ENCODE results near the gene ZNF672.
A peak's percentile ranks its signal among the peaks of the same experiment; 100 is the strongest.

The ZNF672 gene

DNA sequence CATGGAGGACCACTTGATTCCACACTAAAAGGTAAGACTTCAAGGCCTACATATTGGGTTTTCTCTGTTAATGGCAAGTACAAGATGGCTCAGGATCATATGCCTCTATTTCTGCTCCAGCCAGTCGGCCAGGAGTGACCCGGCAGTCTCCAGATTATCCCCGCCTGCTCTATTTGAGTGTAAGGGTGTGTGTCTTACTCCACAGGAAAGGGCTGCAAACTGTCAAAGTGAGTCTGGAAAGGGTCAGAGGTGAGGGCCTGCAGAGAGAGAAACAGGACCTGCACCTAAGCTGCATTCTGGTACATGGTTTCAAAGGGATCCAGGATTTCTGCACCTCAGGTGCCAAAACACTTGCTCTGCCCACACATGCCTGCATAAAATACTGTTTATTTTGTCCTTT, 11.6 kb downstream of the ZNF672 start:
- no peak overlapping the region for H3K4me2 ChIP-seq
- no peak overlapping the region for H3K4me3 ChIP-seq
- H3K36me3 ChIP-seq, result peaks cover 85 to 98% (median 90%) of the 10 kb centered on the region in 11 experiments
- no peak overlapping the region for H3K27ac ChIP-seq
- peaks cover 18 to 35% (median 25%) of the 10 kb centered on the region in 10 experiments for H3K4me1 ChIP-seq
- H3K27me3 ChIP-seq, result no peaks in the 10 kb centered on the region
- no peak for TF ChIP-seq Cebpa-rat (IDR thresholded peaks at IDR 0.05)
- H4K20me1 ChIP-seq, result peaks cover 0 to 74% (median 24%) of the 10 kb centered on the region in 11 experiments; a peak in 16 of 22 replicates
- H3K9ac ChIP-seq, result no peak overlapping the region
- H3K9me3 ChIP-seq (replicated peaks in 1 of 11), result no peaks in the 10 kb centered on the region

- Histone ChIP-seq H3K36me3 (peaks cover 85 to 98% (median 90%) of the 10 kb centered on the region in 11 experiments), H3K27me3 (no peaks in the 10 kb centered on the region), H3K4me3 (no peak overlapping the region), H3K4me2 (no peak overlapping the region), H3K9ac (no peak overlapping the region; a peak in 1 of 22 replicates), H3K4me1 (peaks cover 18 to 39% (median 25%) of the 10 kb centered on the region in 10 experiments), H4K20me1 (peaks cover 0 to 70% (median 24%) of the 10 kb centered on the region in 11 experiments; a peak in 16 of 22 replicates), H3K9me3 (replicated peaks in 1 of 11) (no peaks in the 10 kb centered on the region), H3K27ac (no peak overlapping the region)
- no peak for TF ChIP-seq Cebpa-rat (IDR thresholded peaks at IDR 0.05)
Observed at GRCh38 chr1:248850124-248850523, 12.1 kb downstream of the ZNF672 start.

DNA sequence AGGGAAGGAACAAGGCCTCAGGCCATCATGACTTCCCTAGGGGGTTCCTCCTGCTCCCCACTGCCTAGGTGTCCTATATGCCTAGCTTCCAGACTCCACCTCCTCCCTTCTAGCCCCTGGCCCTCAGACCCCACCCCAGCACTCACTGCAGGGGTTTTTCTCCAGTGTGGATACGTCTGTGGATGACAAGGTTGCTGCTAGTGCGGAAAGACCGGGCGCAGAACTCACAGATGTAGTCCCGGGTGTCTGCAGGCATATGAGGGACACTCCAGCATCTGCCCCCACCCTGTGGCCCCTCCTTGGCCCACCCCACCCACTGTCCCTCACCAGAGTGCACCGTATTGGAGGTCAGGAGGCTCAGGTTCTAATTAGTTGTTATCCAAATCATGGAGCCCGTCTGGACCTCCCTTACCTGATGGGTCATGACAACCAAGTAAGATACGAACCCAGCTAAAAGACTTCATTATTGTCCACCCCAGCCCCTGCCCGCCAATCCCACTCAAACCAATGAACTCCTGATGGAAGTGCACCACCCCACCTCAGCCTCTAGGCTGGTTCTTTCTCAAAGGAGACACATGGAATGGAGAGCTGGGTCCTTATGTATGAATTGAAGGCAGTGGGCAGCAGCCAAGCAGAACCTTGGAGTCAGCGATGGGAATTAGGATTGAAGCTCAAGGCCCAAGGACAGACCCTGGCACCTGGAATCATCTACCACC, 12.7 kb downstream of the ZNF672 start:
- peaks cover 0 to 70% (median 24%) of the 10 kb centered on the region in 11 experiments; a peak in 16 of 22 replicates for H4K20me1 ChIP-seq

DNA sequence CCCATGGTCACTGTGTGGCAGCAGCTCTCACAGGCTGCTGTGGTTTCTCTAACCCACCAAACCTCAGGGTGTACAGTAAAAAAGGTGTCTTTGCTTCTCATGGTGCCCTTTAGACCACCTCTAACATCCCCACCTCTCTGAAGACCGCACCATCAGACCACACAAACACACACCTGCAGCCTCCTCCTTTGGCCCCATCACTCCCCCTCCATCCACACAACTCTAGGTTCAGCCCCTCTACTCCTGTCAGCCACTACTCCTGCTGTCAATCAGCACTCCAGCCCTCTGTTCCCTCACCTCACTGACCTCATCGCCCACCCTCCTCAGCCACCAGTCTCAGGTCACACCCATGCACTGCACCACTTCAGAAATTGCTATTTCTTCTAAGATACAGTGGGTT, 13.4 kb downstream of the ZNF672 start:
- peaks cover 0 to 66% (median 24%) of the 10 kb centered on the region in 11 experiments; a peak in 16 of 22 replicates for H4K20me1 ChIP-seq
- H3K27me3 ChIP-seq, result no peaks in the 10 kb centered on the region
- H3K4me2 ChIP-seq, result peak overlapping the region in 7 of 11 experiments; percentile 53 to 78 (median 63); a peak in 9 of 22 replicates
- 0 out of 22 replicates have a peak overlapping the region, but pooled peaks of 1 of the 11 experiments have one; percentile 3 for H3K27ac ChIP-seq
- H3K9me3 ChIP-seq (replicated peaks in 1 of 11), result no peaks in the 10 kb centered on the region
- H3K4me3 ChIP-seq, result no peak overlapping the region
- H3K4me1 ChIP-seq, result peaks cover 18 to 43% (median 29%) of the 10 kb centered on the region in 10 experiments
- no peak overlapping the region for H3K9ac ChIP-seq
- H3K36me3 ChIP-seq, result peaks cover 82 to 98% (median 87%) of the 10 kb centered on the region in 11 experiments
- no peak for TF ChIP-seq Cebpa-rat (IDR thresholded peaks at IDR 0.05)

More for the DNA sequence above, 12.7 kb downstream of the ZNF672 start:
- H3K4me3 ChIP-seq, result no peak overlapping the region
- no peak overlapping the region; a peak in 1 of 22 replicates for H3K4me2 ChIP-seq
- no peak for TF ChIP-seq Cebpa-rat (IDR thresholded peaks at IDR 0.05)
- H3K9ac ChIP-seq, result no peak overlapping the region
- no peaks in the 10 kb centered on the region for H3K27me3 ChIP-seq
- H3K27ac ChIP-seq, result no peak overlapping the region
- peaks cover 18 to 39% (median 25%) of the 10 kb centered on the region in 10 experiments for H3K4me1 ChIP-seq
- H3K36me3 ChIP-seq, result peaks cover 85 to 98% (median 90%) of the 10 kb centered on the region in 11 experiments
- H3K9me3 ChIP-seq (replicated peaks in 1 of 11), result no peaks in the 10 kb centered on the region

DNA sequence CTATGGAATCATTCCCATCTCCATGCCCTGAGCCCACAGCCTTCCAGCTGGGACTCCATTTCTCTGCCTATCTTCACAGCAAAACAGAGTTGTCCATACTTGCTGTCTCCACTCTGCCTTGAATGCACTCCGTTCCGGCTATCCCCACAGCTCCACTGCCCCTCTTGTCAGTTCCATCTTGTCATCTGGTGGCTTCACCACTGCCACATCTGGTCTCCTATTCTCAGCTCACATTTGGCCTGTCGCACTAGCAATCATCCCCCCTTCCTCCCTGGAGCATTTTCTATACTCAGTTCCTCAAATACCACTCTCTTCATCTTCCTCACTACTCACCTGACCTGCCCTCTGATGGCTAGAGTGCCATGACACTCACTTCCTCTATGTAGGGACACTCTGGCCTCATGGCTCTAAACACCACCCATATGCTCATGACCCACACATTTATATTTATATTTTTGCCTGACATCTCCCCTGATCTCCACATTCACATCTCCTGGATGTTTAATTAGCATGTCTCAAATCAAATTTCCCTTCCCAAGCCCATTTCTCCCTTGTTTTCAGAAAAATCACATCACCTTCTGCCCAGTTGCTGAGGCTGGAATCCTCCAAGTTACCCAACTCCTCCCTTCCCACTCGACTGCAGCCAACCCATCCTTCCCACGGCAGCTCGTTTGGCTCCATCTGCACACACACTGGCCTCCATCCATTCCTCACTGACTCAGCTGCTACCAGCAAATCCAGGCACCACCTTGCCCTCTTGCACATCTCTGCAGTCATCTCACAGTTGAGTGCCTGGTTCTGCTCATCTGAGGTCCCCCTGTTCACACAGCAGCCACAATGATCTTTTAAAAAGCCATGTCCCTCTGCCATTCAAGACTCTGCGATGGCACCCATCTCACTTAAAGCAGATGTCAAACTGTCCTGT, 14.7 kb downstream of the ZNF672 start:
- H3K36me3 ChIP-seq, result peaks cover 68 to 85% (median 76%) of the 10 kb centered on the region in 11 experiments
- no peak overlapping the region for H3K4me3 ChIP-seq
- peak overlapping the region; percentile 43 to 78 (median 58) for H3K4me2 ChIP-seq
- TF ChIP-seq Cebpa-rat (IDR thresholded peaks at IDR 0.05), result no peak
- H4K20me1 ChIP-seq, result peaks cover 0 to 53% (median 24%) of the 10 kb centered on the region in 11 experiments; a peak in 16 of 22 replicates
- H3K27ac ChIP-seq, result peak overlapping the region in 4 of 11 experiments; percentile 2 to 25 (median 8); a peak in 3 of 22 replicates
- H3K9me3 ChIP-seq (replicated peaks in 1 of 11), result no peaks in the 10 kb centered on the region
- H3K9ac ChIP-seq, result no peak overlapping the region
- H3K4me1 ChIP-seq, result peaks cover 28 to 56% (median 42%) of the 10 kb centered on the region in 10 experiments
- no peaks in the 10 kb centered on the region for H3K27me3 ChIP-seq

GRCh38 chr1:248853663-248854375, 15.8 kb downstream of the ZNF672 start:
- H3K27me3 ChIP-seq, result no peaks in the 10 kb centered on the region
- peaks cover 30 to 65% (median 50%) of the 10 kb centered on the region in 10 experiments for H3K4me1 ChIP-seq
- peaks cover 58 to 74% (median 65%) of the 10 kb centered on the region in 11 experiments for H3K36me3 ChIP-seq

DNA sequence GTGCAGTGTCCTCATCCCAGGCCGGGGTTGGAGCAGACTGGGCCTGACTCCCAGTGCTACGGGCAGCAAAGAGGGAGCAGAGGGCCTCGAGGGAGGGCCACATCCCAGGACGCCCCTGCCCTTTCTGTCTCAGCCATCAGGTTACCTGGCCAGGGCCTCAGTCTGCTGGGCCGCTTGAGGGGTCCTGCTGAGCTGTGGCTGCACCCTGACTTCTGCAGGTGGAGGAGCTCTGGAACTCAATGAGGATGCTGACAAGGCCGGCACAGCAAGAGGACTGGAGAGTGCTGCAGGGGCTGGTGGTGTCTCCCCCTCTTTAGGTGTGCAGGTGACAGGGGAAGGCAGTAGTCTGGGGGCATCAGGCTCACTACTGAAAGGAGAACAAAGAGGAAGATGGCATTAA, 17.6 kb downstream of the ZNF672 start:
- no peak for TF ChIP-seq Cebpa-rat (IDR thresholded peaks at IDR 0.05)
- Histone ChIP-seq H4K20me1 (peaks cover 0 to 24% (median 7%) of the 10 kb centered on the region in 11 experiments; a peak in 7 of 22 replicates), H3K4me3 (no peak overlapping the region), H3K36me3 (peaks cover 40 to 56% (median 48%) of the 10 kb centered on the region in 11 experiments), H3K4me2 (peak overlapping the region in 1 of 11 experiments; percentile 98; a peak in 1 of 22 replicates), H3K27ac (no peak overlapping the region), H3K9ac (0 out of 22 replicates have a peak overlapping the region, but pooled peaks of 1 of the 11 experiments have one; percentile 1), H3K4me1 (peaks cover 41 to 75% (median 59%) of the 10 kb centered on the region in 10 experiments), H3K27me3 (no peaks in the 10 kb centered on the region), H3K9me3 (replicated peaks in 1 of 11) (no peaks in the 10 kb centered on the region)

More at GRCh38 chr1:248853663-248854375, 15.8 kb downstream of the ZNF672 start:
- Histone ChIP-seq H3K9ac (no peak overlapping the region), H3K4me3 (no peak overlapping the region), H4K20me1 (peaks cover 0 to 42% (median 17%) of the 10 kb centered on the region in 11 experiments; a peak in 15 of 22 replicates), H3K27ac (no peak overlapping the region), H3K9me3 (replicated peaks in 1 of 11) (no peaks in the 10 kb centered on the region), H3K4me2 (peak overlapping the region in 4 of 11 experiments; percentile 1 to 65 (median 39); a peak in 5 of 22 replicates)
- no peak for TF ChIP-seq Cebpa-rat (IDR thresholded peaks at IDR 0.05)

DNA sequence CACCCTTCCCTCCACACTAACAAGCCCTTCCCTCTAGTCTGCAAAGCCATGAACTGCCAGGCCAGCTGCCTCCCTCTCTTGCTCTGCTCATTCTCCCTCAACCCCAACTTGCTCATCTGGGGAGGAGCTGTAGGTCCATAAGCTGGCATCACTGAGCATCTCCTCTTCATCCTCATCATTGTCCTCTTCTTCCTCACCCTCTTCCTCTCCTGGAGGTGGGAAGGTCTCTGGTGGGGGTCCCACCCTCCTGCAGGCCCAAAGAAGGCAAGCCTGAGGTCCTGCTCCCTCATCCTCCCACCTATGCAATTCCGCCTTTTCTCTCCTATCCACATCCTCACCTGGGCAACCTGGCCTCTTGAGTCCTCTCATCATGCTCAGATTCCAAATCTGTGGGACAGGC, 18.2 kb downstream of the ZNF672 start:
- Histone ChIP-seq H3K9me3 (replicated peaks in 1 of 11) (no peaks in the 10 kb centered on the region), H3K27me3 (no peaks in the 10 kb centered on the region), H4K20me1 (peaks cover 0 to 18% (median 4%) of the 10 kb centered on the region in 11 experiments; a peak in 7 of 22 replicates), H3K4me2 (peak overlapping the region in 7 of 11 experiments; percentile 93 to 100 (median 99); a peak in 12 of 22 replicates), H3K4me3 (no peak overlapping the region), H3K9ac (0 out of 22 replicates have a peak overlapping the region, but pooled peaks of 2 of the 11 experiments have one; percentile 81 to 84), H3K36me3 (peaks cover 34 to 50% (median 43%) of the 10 kb centered on the region in 11 experiments), H3K4me1 (peaks cover 41 to 74% (median 58%) of the 10 kb centered on the region in 10 experiments), H3K27ac (no peak overlapping the region)
- TF ChIP-seq Cebpa-rat (IDR thresholded peaks at IDR 0.05), result no peak
